WTC11 (cell line): Measurements from ENCODE around the gene CELSR1. TPM values are rescaled to one million over a fixed set of nuclear protein-coding genes. Genes with fewer than 3 reads are reported as not detected.
A peak's percentile ranks its signal among the peaks of the same experiment; 100 is the strongest.

Source experiments
- ATAC-seq: fragments of 200-7000 bp; cut with Tn5 transposase; 2 replicates; pipeline ENCODE4 v1.10.0; 2021; ENCODE audit warnings: mild to moderate bottlenecking, moderate library complexity
- CTCF ChIA-PET: fragments of 300-600 bp; sonication (Branson Sonifier 250); formaldehyde crosslinking; loops from one replicate; lab custom pipeline; 2021; ENCODE audit warnings: antibody characterized with exemption; lab: Charles Lee
- POLR2A ChIA-PET: fragments of 350-600 bp; sonication (Branson Sonifier 250); formaldehyde crosslinking; loops from one replicate; lab custom pipeline; 2021; ENCODE audit warnings: antibody characterized with exemption; lab: Charles Lee
- DNase-seq: peaks from one replicate; pipeline ENCODE4 v3.0.0; 2021; ENCODE audit warnings: low spot score
- H3K27ac Mint-ChIP-seq: 2 replicates; pipeline ENCODE4 v1.8.0; 2021; ENCODE audit warnings: mixed read lengths
- H3K27me3 Mint-ChIP-seq: 2 replicates; pipeline ENCODE4 v1.8.0; 2021; ENCODE audit warnings: low read depth, mild to moderate bottlenecking, moderate library complexity, mixed read lengths
- H3K36me3 Mint-ChIP-seq: 2 replicates; pipeline ENCODE4 v1.8.0; 2021; ENCODE audit warnings: mixed read lengths
- H3K4me1 Mint-ChIP-seq: 2 replicates; pipeline ENCODE4 v1.8.0; 2022; ENCODE audit warnings: mixed read lengths
- H3K4me3 Mint-ChIP-seq: 2 replicates; pipeline ENCODE4 v1.8.0; 2021; ENCODE audit warnings: mild to moderate bottlenecking, moderate library complexity, mixed read lengths
- H3K9me3 Mint-ChIP-seq: 2 replicates; pipeline ENCODE4 v1.8.0; 2021; ENCODE audit warnings: mixed read lengths
- EMX1 ChIP-seq: fragments of 250-450 bp; sonication (Bioruptor Pico); IDR thresholded peaks from 2 replicates; pipeline ENCODE4 v1.8.0; 2021; ENCODE audit warnings: mild to moderate bottlenecking
- JAZF1 ChIP-seq: fragments of 250-450 bp; sonication (Bioruptor Pico); IDR thresholded peaks from 2 replicates; pipeline ENCODE4 v1.9.0; 2021; ENCODE audit warnings: moderate library complexity, mild to moderate bottlenecking, inconsistent platforms
- NFYB ChIP-seq: sonication (generic); formaldehyde crosslinking; conservative IDR thresholded peaks from 2 replicates; pipeline ENCODE4 v1.8.0; 2022; ENCODE audit warnings: low read depth, missing genetic modification reagents
- SOX15 ChIP-seq: fragments of 250-450 bp; sonication (Bioruptor Pico); IDR thresholded peaks from 2 replicates; pipeline ENCODE4 v1.9.0; 2021; ENCODE audit warnings: mild to moderate bottlenecking
- ZNF121 ChIP-seq: sonication (generic); formaldehyde crosslinking; IDR thresholded peaks from 2 replicates; pipeline ENCODE4 v1.8.0; 2023; ENCODE audit warnings: missing genetic modification reagents
- ZNF671 ChIP-seq: fragments of 250-450 bp; sonication (Bioruptor Pico); IDR thresholded peaks from 2 replicates; pipeline ENCODE4 v1.8.0; 2021; ENCODE audit warnings: mild to moderate bottlenecking
- total RNA-seq: library from RNA; stranded (reverse); gene quantifications from 3 replicates; pipeline ENCODE4 v1.2.3, GENCODE V29; 2021
- TF ChIP-seq, protein P1 (sequence below): sonication (generic); formaldehyde crosslinking; IDR thresholded peaks from 2 replicates; pipeline ENCODE4 v1.8.1; 2023; ENCODE audit warnings: mild to moderate bottlenecking, missing genetic modification reagents
- TF ChIP-seq, protein P2 (sequence below): sonication (generic); formaldehyde crosslinking; IDR thresholded peaks from 2 replicates; pipeline ENCODE4 v1.8.1; 2022; ENCODE audit warnings: low read depth, missing genetic modification reagents, borderline replicate concordance
- TF ChIP-seq, protein P3 (sequence below): sonication (generic); formaldehyde crosslinking; IDR thresholded peaks from 2 replicates; pipeline ENCODE4 v1.8.1; 2022; ENCODE audit warnings: mild to moderate bottlenecking, missing genetic modification reagents, moderate library complexity, borderline replicate concordance
- TF ChIP-seq, protein P4 (sequence below): sonication (generic); formaldehyde crosslinking; IDR thresholded peaks from 2 replicates; pipeline ENCODE4 v1.8.0; 2022; ENCODE audit warnings: mild to moderate bottlenecking, missing genetic modification reagents
- TF ChIP-seq, protein P5 (sequence below): sonication (generic); formaldehyde crosslinking; IDR thresholded peaks from 2 replicates; pipeline ENCODE4 v1.8.0; 2022; ENCODE audit warnings: missing genetic modification reagents
- TF ChIP-seq, protein P6 (sequence below): fragments of 250-450 bp; sonication (Bioruptor Pico); IDR thresholded peaks from 2 replicates; pipeline ENCODE4 v1.9.0; 2021; ENCODE audit warnings: mild to moderate bottlenecking

The CELSR1 gene
- total RNA-seq, 1 experiment from 2014 or later: 16.8 TPM

DNA sequence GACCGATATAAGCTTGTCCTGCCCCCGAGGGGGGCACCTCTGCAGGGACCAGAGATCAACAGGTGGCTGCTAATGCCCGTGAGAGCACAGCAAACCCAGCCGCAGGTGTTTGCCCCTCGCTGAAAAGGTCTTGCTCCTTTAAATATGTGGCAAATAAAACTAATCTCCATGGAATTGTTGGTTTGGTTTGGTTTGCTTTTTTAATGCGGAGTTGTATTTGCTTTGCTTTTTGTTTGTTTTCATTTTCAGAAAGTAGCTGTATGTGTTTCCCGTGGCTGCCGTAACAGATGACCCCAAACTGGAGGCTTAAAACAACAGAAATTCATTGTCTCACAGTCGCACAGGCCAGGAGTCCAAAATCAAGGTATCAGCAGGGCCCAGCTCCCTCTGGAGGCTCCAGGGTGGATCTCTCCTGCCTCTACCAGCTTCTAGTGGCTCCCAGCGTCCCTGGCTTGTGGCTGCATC lies 93.0 kb downstream of the CELSR1 start:
- CTCF ChIA-PET: interaction anchor here (0.6 to 1.7 kb wide), 5 partner anchors 65 to 120 kb away, joined by 3 to 21 read pairs (median 4); no protein-coding TSS in a partner anchor
- DNase-seq (no peak), ATAC-seq (peak; percentile 56)
- peaks cover 21% of the 10 kb centered on the region for H3K4me1 Mint-ChIP-seq
- H3K27ac Mint-ChIP-seq: peak overlapping the region; percentile 91
- no peak for TF ChIP-seq SOX15 (CRISPR knock-in tag)
- TF ChIP-seq, protein P1, sequence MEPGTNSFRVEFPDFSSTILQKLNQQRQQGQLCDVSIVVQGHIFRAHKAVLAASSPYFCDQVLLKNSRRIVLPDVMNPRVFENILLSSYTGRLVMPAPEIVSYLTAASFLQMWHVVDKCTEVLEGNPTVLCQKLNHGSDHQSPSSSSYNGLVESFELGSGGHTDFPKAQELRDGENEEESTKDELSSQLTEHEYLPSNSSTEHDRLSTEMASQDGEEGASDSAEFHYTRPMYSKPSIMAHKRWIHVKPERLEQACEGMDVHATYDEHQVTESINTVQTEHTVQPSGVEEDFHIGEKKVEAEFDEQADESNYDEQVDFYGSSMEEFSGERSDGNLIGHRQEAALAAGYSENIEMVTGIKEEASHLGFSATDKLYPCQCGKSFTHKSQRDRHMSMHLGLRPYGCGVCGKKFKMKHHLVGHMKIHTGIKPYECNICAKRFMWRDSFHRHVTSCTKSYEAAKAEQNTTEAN (CRISPR knock-in tag): no peak
- TF ChIP-seq ZNF671 (CRISPR knock-in tag): no peak
- TF ChIP-seq, protein P2, sequence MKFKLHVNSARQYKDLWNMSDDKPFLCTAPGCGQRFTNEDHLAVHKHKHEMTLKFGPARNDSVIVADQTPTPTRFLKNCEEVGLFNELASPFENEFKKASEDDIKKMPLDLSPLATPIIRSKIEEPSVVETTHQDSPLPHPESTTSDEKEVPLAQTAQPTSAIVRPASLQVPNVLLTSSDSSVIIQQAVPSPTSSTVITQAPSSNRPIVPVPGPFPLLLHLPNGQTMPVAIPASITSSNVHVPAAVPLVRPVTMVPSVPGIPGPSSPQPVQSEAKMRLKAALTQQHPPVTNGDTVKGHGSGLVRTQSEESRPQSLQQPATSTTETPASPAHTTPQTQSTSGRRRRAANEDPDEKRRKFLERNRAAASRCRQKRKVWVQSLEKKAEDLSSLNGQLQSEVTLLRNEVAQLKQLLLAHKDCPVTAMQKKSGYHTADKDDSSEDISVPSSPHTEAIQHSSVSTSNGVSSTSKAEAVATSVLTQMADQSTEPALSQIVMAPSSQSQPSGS (CRISPR knock-in tag): no peak
- TF ChIP-seq, protein P3, sequence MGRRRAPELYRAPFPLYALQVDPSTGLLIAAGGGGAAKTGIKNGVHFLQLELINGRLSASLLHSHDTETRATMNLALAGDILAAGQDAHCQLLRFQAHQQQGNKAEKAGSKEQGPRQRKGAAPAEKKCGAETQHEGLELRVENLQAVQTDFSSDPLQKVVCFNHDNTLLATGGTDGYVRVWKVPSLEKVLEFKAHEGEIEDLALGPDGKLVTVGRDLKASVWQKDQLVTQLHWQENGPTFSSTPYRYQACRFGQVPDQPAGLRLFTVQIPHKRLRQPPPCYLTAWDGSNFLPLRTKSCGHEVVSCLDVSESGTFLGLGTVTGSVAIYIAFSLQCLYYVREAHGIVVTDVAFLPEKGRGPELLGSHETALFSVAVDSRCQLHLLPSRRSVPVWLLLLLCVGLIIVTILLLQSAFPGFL (CRISPR knock-in tag): no peak
- POLR2A ChIA-PET: no interaction called here
- no peaks in the 10 kb centered on the region for H3K9me3 Mint-ChIP-seq
- no peaks in the 10 kb centered on the region for H3K27me3 Mint-ChIP-seq
- no peaks in the 10 kb centered on the region for H3K36me3 Mint-ChIP-seq
- no peak overlapping the region for H3K4me3 Mint-ChIP-seq

DNA sequence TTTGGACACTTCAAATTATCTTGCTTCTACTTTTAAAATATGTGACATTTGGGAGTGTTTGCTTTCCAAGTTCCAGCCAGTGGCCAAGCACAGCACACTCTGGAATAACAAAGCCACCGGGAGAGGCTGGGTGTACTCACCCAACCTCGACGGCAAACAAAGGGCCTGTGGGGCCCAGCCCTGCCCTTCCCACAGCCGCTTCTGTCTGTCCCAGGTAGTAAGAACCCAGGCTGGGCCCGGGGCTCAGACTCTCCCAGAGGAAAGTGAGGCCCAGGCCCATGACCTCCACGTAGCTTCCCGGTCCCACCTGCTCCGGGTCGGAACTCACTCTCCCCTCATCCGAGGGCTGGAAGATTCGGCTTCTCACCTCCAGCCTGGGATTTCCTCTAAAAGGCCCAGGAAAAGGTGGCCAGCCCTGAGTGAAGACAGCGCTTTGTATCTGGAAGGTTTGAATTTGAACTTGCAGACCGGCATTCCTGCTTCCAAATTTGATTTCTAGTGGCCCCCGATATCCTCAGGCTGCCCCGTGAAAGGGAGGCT lies 93.5 kb downstream of the CELSR1 start:
- no peaks in the 10 kb centered on the region for H3K36me3 Mint-ChIP-seq
- H3K4me3 Mint-ChIP-seq: no peak overlapping the region
- peak overlapping the region; percentile 59 for H3K27ac Mint-ChIP-seq
- H3K4me1 Mint-ChIP-seq: peaks cover 21% of the 10 kb centered on the region
- no peaks in the 10 kb centered on the region for H3K9me3 Mint-ChIP-seq
- DNase-seq (no peak), ATAC-seq (peak; percentile 59)
- TF ChIP-seq ZNF121 (peak; percentile 63; the same call in 1 of the 2 replicates), EMX1 (CRISPR knock-in tag) (no peak), JAZF1 (CRISPR knock-in tag) (no peak), NFYB (no peak)
- TF ChIP-seq, protein P4, sequence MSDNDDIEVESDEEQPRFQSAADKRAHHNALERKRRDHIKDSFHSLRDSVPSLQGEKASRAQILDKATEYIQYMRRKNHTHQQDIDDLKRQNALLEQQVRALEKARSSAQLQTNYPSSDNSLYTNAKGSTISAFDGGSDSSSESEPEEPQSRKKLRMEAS (CRISPR knock-in tag): no peak
- TF ChIP-seq, protein P5, sequence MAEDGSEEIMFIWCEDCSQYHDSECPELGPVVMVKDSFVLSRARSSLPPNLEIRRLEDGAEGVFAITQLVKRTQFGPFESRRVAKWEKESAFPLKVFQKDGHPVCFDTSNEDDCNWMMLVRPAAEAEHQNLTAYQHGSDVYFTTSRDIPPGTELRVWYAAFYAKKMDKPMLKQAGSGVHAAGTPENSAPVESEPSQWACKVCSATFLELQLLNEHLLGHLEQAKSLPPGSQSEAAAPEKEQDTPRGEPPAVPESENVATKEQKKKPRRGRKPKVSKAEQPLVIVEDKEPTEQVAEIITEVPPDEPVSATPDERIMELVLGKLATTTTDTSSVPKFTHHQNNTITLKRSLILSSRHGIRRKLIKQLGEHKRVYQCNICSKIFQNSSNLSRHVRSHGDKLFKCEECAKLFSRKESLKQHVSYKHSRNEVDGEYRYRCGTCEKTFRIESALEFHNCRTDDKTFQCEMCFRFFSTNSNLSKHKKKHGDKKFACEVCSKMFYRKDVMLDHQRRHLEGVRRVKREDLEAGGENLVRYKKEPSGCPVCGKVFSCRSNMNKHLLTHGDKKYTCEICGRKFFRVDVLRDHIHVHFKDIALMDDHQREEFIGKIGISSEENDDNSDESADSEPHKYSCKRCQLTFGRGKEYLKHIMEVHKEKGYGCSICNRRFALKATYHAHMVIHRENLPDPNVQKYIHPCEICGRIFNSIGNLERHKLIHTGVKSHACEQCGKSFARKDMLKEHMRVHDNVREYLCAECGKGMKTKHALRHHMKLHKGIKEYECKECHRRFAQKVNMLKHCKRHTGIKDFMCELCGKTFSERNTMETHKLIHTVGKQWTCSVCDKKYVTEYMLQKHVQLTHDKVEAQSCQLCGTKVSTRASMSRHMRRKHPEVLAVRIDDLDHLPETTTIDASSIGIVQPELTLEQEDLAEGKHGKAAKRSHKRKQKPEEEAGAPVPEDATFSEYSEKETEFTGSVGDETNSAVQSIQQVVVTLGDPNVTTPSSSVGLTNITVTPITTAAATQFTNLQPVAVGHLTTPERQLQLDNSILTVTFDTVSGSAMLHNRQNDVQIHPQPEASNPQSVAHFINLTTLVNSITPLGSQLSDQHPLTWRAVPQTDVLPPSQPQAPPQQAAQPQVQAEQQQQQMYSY (CRISPR knock-in tag): no peak
- TF ChIP-seq, protein P6, sequence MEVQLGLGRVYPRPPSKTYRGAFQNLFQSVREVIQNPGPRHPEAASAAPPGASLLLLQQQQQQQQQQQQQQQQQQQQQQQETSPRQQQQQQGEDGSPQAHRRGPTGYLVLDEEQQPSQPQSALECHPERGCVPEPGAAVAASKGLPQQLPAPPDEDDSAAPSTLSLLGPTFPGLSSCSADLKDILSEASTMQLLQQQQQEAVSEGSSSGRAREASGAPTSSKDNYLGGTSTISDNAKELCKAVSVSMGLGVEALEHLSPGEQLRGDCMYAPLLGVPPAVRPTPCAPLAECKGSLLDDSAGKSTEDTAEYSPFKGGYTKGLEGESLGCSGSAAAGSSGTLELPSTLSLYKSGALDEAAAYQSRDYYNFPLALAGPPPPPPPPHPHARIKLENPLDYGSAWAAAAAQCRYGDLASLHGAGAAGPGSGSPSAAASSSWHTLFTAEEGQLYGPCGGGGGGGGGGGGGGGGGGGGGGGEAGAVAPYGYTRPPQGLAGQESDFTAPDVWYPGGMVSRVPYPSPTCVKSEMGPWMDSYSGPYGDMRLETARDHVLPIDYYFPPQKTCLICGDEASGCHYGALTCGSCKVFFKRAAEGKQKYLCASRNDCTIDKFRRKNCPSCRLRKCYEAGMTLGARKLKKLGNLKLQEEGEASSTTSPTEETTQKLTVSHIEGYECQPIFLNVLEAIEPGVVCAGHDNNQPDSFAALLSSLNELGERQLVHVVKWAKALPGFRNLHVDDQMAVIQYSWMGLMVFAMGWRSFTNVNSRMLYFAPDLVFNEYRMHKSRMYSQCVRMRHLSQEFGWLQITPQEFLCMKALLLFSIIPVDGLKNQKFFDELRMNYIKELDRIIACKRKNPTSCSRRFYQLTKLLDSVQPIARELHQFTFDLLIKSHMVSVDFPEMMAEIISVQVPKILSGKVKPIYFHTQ (CRISPR knock-in tag): no peak
- ChIA-PET POLR2A (no interaction called here), CTCF (interaction anchor here (0.6 to 1.7 kb wide), 5 partner anchors 64 to 120 kb away, joined by 3 to 21 read pairs (median 4); no protein-coding TSS in a partner anchor)
- no peaks in the 10 kb centered on the region for H3K27me3 Mint-ChIP-seq
